GM15510 (cell line): ENCODE measurements around the gene CERS4.

Source experiments
- POLR2A ChIP-seq: IDR thresholded peaks from 3 replicates; pipeline ENCODE4 v1.6.1; 2011; ENCODE audit warnings: borderline replicate concordance; ENCODE audit not compliant: insufficient read length; ENCODE audit errors: extremely low read depth

Gene CERS4

GRCh38 chr19:8224394-8225145 lies 15.4 kb downstream of the CERS4 start:
- no peak for TF ChIP-seq POLR2A

DNA sequence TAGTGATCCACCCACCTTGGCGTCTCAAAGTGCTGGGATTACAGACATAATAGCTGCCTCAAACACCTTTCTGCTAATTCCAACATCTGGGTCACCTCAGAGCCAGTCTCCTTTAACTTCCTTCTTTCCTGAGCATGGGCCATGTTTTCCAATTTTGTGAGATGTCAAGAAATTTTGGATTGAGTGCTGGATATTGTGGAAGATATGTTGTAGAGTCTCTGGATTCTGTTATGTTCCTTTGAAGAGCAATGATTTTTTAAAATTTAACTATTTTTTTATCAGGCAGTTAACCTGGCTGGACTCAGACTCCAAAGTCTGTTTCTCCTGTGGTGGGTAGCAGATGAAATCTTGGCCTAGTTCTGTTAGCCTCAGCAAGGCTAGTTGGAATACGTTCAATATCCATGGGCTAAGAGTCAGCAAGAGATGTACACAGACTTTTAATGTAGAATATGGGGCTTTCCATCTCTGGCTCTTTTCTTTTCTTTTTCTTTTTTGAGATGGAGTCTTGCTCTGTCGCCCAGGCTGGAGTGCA lies 22.0 kb downstream of the CERS4 start:
- no peak for TF ChIP-seq POLR2A

DNA sequence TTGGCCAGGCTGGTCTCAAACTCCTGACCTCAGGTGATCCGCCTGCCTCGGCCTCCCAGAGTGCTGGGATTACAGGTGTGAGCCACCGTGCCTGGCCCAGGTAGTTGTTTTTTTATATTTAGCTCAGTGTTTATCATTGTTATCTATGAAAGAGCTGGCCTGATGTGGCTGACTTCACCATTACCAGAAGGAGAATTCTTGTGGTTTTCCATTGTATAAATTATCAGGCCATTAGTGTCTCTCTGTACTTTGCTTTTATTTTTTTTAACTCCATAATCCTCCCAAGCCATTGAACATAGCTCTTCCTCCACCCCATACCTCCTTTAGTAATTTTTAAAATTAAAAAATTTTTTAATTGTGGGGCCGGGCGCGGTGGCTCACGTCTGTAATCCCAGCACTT lies 24.2 kb downstream of the CERS4 start:
- no peak for TF ChIP-seq POLR2A

DNA sequence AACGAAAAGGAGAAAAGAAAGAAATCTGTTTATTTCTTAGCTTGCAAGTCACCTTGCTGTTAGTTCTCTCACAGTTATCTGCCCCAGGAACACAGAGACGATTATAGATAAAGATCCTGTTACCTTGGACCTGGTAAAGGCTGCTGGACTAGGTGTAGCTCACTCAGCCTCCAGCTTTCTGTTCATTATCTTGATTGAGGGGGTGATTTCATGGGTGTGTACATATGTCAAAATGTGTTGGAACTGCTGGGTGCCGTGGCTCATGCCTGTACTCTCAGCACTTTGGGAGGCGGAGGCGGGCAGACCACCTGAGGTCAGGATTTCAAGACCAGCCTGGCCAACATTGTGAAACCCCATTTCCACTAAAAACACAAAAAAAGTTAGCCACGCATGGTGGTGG lies 27.9 kb downstream of the CERS4 start:
- TF ChIP-seq POLR2A: no peak

GRCh38 chr19:8238251-8238650 lies 29.1 kb downstream of the CERS4 start:
- TF ChIP-seq POLR2A: no peak

GRCh38 chr19:8239528-8240273 lies 30.5 kb downstream of the CERS4 start:
- no peak for TF ChIP-seq POLR2A

GRCh38 chr19:8240274-8241229 lies 31.4 kb downstream of the CERS4 start:
- TF ChIP-seq POLR2A: peak; percentile 35

GRCh38 chr19:8241646-8242045 lies 32.5 kb downstream of the CERS4 start:
- TF ChIP-seq POLR2A: no peak

- no peak for TF ChIP-seq POLR2A
Observed at GRCh38 chr19:8242211-8242821, 33.1 kb downstream of the CERS4 start.

GRCh38 chr19:8243146-8243545 lies 34.0 kb downstream of the CERS4 start:
- no peak for TF ChIP-seq POLR2A

- TF ChIP-seq POLR2A: no peak
Observed at GRCh38 chr19:8244442-8244841, 35.3 kb downstream of the CERS4 start.

DNA sequence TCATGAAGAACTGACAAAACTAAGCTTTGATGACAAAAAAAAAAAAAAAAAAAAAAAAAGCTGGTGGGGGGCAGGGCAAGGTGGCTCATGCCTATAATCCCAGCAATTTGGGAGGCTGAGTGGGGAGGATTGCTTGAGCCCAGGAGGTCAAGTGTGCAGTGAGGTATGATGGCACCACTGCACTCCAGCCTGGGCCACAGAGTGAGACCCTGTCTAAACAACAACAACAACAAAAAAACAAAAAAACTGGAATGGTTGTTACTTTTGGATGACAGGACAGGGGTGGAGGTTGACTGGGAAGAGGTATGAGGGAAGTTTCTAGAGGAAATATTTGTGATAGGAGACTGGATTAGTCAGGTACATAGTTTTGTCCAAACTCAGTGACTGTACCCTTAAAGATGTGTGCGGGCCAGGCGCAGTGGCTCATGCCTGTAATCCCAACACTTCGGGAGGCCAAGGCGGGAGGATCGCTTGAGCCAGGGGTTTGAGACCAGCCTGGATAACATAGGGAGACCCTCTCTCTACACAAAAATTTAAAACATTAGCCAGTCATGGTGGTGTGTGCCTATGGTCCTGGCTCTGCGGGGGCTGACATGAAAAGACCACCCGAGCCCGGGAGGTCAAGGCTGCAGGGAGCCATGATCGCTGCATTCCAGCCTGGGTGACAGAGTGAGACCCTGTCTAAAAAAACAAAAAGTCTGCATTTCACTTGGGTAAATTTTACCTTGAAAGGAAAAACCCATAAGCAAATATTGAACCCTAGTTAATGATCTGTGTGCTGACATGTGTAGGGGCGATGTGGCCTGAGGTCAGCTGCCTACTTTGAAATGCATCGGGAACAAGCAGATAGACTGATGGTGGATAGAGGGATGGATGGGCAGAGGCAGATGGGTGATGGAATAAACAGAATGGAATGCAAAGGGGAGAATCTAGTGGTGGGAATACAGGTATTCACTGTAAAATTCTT lies 37.0 kb downstream of the CERS4 start:
- TF ChIP-seq POLR2A: no peak
